ENCODE measurements around the gene CD48.

CD48 gene

GRCh38 chr1:160711602-160712311, at the start of gene CD48:
Gene CD48, minus strand, starts transcription at chr1:160711822. Its CDS starts 59 bp downstream, at chr1:160711763.
- DNase-seq = no peak

- DNase-seq = no peak
Observed at GRCh38 chr1:160761046-160761445, 49.4 kb upstream of the CD48 start.

DNA sequence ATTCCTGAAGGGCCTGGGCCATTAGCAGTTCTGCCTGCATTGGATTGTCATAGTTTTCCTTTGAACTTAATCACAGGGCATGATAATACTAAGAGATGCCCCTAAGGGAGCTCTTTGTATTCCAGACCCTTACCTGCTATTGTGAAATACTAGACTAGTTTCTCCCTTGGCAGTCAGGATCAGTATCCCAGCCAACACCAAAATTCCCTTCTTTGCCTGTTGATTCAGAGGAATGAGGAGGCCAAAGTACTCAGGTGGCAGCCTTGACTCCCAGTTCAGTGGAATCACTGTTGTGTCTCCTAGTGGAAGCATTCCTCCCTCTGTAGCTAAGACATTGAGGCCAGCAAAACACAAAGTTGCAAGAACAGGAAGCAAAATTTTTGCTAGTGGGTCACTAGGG, 48.1 kb upstream of the CD48 start:
- no peak for DNase-seq

DNA sequence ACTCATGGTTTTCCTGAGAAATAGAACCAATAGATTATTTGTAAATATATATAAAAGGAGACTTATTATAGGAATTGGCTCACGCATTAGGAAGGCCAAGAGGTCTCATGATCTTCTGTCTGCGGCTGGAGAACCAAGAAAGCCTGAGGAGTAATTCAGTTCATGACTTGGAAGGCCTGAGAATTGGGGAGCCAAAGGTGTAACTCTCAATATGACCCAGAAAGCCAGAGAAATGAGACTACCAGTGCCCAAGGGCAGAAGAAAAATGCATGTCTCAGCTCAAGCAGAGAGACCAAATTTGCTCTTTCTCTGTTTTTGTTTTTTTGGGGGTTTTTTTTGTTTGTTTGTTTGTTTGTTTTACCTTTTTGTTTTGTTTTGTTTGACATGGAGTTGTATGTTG, 46.9 kb upstream of the CD48 start:
- DNase-seq = no peak

DNA sequence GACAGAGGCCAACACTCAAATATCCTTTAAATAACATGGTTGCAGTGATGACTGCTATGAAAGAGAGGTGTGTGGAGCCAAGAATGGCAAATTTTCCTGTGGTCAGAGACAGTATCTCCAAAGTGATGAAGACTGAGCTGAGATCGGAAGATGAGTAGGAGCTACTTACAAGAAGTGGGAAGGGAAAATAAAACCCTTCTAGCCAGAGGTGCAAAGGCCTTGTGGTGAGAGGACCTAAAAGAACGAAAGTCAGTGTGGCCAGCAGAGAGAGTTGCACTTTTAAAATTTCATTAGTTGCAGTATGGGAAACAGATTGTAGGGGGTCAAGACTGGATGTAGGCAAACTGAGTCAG, 45.2 kb upstream of the CD48 start:
- DNase-seq = no peak

DNA sequence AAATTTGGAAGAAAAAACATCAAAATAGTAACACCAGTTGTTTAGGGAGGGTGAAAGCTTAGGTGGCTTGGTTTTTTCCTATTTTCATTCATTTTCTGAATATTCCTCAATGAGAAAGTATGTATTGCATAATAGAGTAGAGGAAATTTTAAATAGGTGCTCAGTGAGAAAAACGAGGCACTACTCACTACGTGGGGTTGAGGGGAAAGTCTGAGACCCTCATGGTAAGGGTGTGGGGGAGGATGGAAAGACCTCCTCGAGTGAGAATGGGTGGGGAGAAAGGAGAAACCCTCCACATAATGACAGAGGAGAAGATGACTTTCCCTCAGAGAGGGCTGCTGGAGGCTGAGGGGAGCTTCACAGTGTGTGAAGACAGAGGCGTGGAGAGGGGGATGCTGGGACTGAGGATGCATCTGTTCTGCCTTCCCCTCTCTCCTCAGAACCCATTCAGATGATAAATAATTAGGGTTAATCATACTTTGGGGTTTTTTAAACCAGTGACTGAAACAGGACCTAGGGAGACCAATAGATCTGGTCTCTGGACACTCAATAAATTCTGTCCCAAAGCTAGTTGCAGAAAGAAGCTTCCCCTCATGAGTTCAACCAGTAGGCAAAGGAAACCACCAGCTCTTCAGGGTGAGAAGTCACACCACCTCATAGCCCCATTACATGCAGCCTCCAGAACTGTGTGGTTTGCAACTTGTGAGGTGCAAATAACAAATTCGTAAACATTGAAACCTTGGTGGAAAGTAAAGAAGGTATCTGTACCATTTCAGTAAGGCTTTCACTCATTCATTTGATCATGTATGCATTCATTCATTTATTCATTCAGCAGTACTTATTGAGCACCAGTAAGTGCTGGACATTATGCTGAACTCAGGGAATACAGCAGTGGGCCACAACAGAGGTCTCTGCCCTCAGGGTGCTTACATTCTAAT, 44.6 kb upstream of the CD48 start:
- DNase-seq = no peak

- DNase-seq = no peak
Observed at GRCh38 chr1:160755461-160755860, 43.8 kb upstream of the CD48 start.

DNA sequence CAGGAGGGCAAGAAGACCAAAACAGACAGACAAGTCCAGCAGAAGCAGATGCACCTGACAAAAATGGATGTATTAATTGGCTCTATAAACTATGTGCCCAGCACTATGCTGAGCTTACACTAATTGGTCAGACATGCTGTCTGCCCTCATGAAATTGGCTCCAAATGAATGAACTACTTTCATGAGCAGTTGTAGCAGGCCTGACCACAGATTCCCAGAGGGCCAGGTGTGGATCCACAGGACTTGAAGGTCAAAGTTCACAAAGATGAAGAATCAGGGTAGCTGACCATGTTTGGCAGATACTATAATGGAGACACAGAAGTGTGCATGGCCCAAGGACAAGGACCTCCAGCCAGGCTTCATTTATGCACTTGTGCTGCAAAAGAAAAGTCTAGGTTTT, 42.0 kb upstream of the CD48 start:
- DNase-seq = no peak

- no peak for DNase-seq
Observed at GRCh38 chr1:160752924-160753323, 41.3 kb upstream of the CD48 start.

- DNase-seq = no peak
Observed at GRCh38 chr1:160752406-160752805, 40.8 kb upstream of the CD48 start.

GRCh38 chr1:160750608-160751007, 39.0 kb upstream of the CD48 start:
- DNase-seq = no peak

DNA sequence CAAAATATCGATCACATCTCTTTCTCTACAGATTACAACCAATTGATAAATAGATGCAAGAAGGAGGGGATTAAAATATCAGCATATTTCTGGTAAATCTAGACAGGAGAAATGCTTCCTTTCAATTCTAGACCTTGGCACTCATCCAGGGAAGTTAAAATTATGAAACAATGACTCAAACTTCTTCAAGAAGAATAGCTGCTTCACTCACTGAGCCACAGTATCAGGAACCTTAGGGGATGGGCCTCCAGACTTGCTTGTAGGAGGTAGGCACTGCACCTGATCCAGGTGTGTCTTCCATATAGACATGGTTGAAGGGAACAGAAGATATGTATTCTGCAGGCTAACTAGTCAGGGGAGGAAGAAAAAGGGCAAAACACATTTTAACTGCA, 37.3 kb upstream of the CD48 start:
- DNase-seq = no peak

- no peak for DNase-seq
Observed at GRCh38 chr1:160748181-160748877, 36.7 kb upstream of the CD48 start.

DNA sequence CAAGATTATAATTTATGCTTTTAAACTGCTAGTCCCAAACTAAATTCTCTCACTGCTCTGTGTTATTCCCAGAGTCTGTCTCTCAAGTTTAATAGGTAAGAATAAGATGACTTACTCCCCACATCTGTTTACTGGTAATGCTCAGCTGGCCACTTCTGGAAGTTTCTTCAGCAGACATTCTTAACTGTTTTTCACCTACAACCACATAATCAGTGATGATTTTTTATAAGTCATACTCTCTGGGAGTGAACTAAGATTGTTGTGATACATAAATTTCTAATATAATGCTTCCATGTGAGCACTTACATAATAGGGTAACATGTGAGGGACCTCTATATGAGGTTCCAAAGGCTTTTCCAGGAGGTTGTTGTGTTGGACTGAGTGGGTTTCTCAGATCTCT, 36.1 kb upstream of the CD48 start:
- no peak for DNase-seq

DNA sequence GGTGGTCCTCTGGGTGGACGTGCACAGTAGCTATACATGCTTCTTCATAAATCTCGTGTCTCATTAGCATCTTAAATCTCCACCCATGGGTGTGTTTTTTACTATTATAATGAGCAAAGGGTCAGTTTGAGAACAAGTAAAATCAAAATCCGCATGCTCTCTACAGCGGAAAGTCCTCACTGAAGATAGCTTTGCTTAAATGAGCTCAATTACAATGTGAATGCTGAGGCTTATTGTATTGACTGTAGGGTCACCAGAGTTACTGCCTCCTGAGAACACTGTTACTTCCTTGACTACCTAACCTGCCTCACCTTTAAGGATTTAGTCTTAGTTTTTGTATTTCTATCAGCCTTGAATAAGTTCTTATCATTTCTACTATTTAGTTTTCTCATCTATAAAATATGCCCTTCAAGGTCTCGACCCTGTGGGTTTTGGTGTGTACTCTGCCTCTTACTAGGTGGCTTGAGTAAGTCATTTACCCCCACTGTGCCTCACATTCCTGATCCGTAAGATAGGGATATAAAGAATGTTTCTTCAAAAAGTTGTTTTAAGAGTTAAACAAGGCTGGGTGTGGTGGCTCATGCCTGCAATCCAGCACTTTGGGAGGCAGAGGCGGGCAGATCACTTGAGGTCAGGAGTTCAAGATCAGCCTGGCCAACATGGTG, 35.3 kb upstream of the CD48 start:
- DNase-seq = no peak

DNA sequence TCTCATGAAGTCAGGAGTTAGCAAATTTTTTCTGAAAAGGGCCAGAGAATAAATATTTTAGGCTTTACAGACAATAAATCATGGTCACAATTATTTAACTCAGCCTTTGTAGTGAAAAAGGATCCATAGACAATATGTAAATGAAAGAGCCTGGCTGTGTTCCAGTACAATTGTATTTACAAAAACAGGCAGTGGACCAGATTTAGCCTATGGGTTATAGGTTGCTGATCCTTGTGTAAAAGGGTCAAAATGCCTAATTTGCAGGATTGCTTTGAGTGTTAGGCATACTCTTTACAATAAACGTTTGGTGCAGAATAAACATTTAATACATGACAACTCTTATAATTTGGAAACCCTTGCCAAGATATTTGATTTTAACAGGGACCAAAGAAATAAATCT, 33.9 kb upstream of the CD48 start:
- no peak for DNase-seq

DNA sequence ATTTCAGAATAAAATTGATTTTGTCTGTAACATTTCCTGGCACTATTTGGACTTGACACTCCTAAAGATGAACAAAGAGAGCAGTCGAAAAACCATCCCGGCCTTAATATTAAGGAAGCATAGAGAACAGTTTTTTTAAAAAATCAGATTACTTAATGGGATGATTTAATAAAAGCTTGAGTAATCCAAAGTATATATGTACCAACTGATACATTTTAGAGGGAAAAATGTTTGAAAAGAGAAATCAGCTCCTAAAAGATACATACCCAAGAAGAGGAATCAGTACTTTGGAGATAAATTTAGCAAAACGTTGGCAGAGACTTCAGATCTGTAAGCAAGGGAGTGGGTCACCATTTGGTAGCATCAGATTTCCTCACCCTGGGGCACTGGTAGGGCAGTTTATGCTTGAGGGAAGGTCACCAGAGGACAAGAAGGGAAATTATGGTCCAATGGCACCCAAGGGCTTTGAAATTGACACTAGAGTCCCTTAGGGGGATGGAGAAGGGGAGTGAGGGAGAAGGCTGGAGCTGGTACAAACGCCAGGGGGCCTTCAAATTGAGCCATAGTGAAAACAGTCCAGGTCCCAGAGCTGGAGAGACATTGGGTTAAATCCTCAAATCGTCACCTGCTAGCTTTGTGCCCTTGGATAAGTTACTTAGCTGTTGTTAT, 33.4 kb upstream of the CD48 start:
- no peak for DNase-seq

DNA sequence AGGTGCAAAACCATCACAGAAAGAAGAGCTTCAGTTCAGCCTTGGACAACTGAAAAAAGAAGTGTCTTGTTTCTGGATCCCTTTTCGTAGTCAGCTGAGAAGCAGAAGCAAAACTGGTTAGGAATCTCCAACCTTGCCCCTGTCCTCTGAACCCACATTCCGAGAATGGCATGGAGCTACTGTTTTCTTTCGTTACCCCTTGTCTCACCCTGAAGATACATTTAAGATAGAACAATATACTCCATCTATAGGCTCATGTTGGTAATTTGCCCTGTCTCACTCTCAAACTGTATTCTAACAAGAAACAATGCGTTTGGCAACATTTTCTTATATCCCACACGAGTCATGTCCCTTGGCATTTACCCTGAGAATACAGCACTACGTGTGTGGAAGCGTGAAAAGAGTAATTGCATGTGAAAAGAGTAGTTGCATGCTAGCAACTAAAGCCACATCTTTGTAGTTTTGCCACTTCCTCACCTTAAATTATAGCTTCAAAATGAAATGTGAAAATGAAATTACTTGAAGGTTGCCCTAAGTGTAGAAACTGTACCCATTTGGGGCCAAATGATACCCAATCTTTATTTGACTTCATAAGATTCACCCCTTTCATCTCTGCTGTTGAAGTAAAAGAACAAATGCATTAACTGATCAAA, 32.7 kb upstream of the CD48 start:
- DNase-seq = no peak

- DNase-seq = no peak
Observed at GRCh38 chr1:160743266-160743665, 31.6 kb upstream of the CD48 start.

- no peak for DNase-seq
Observed at GRCh38 chr1:160742428-160743127, 31.0 kb upstream of the CD48 start.

GRCh38 chr1:160741612-160742348, 30.2 kb upstream of the CD48 start:
- DNase-seq = no peak
